ENCODE data around the gene FAM184A. TPM values are rescaled to one million over a fixed set of nuclear protein-coding genes. Genes with fewer than 3 reads are reported as not detected.

The FAM184A gene
- total RNA-seq, 2 donors from 2014 or later: 205 to 216 TPM

GRCh38 chr6:119035459-119035858 lies 43.0 kb downstream of the FAM184A start:
- Histone ChIP-seq H3K4me3 (ENCODE audit: low read length) (peak overlapping the region; percentile 70), H3K9ac (ENCODE audit: extremely low read depth, low read length, poor library complexity, severe bottlenecking) (peak overlapping the region; percentile 92), H3K9me3 (ENCODE audit: control insufficient read depth, low read length) (no peaks in the 10 kb centered on the region), H3K27ac (ENCODE audit: low read depth, low read length) (peak overlapping the region; percentile 45), H3K4me1 (ENCODE audit: control insufficient read depth, insufficient read depth, low read length) (peaks cover 34% of the 10 kb centered on the region), H3K27me3 (ENCODE audit: control insufficient read depth, insufficient read depth, low read length, poor library complexity, severe bottlenecking) (no peaks in the 10 kb centered on the region), H3K36me3 (ENCODE audit: control insufficient read depth, insufficient read depth, low read length) (peaks cover 32% of the 10 kb centered on the region)
- Mint-ChIP-seq H3K4me3 (peak overlapping the region; percentile 35), H3K36me3 (ENCODE audit: low read depth) (no peaks in the 10 kb centered on the region), H3K4me1 (peaks cover 65% of the 10 kb centered on the region), H3K27me3 (ENCODE audit: insufficient read depth) (no peaks in the 10 kb centered on the region), H3K9me3 (no peaks in the 10 kb centered on the region), H3K27ac (peak overlapping the region; percentile 95)
- 28 to 31% methylated on average over 5 to 6 of the region's 6 CpGs for WGBS, 2 experiments (ENCODE audit: insufficient coverage in 1 of 2, insufficient read length in 1 of 2)
- peak; percentile 79 for DNase-seq
- TF ChIP-seq CTCF (conservative IDR thresholded peaks at IDR 0.05): peak; percentile 56

- Mint-ChIP-seq H3K27me3 (ENCODE audit: insufficient read depth) (no peaks in the 10 kb centered on the region), H3K4me3 (peak overlapping the region; percentile 35), H3K36me3 (ENCODE audit: low read depth) (no peaks in the 10 kb centered on the region), H3K27ac (peak overlapping the region; percentile 95), H3K9me3 (no peaks in the 10 kb centered on the region), H3K4me1 (peaks cover 60% of the 10 kb centered on the region)
- Histone ChIP-seq H3K27me3 (ENCODE audit: control insufficient read depth, insufficient read depth, low read length, poor library complexity, severe bottlenecking) (no peaks in the 10 kb centered on the region), H3K27ac (ENCODE audit: low read depth, low read length) (peak overlapping the region; percentile 47), H3K9ac (ENCODE audit: extremely low read depth, low read length, poor library complexity, severe bottlenecking) (peak overlapping the region; percentile 92), H3K4me1 (ENCODE audit: control insufficient read depth, insufficient read depth, low read length) (peaks cover 34% of the 10 kb centered on the region), H3K4me3 (ENCODE audit: low read length) (peak overlapping the region; percentile 70), H3K9me3 (ENCODE audit: control insufficient read depth, low read length) (no peaks in the 10 kb centered on the region), H3K36me3 (ENCODE audit: control insufficient read depth, insufficient read depth, low read length) (peaks cover 27% of the 10 kb centered on the region)
- 24 to 67% methylated on average over 2 to 6 of the region's 6 CpGs for WGBS, 2 experiments (ENCODE audit: insufficient coverage in 1 of 2, insufficient read length in 1 of 2)
- DNase-seq: no peak
- TF ChIP-seq CTCF (conservative IDR thresholded peaks at IDR 0.05): no peak
Observed at GRCh38 chr6:119034827-119035458, 43.5 kb downstream of the FAM184A start.

DNA sequence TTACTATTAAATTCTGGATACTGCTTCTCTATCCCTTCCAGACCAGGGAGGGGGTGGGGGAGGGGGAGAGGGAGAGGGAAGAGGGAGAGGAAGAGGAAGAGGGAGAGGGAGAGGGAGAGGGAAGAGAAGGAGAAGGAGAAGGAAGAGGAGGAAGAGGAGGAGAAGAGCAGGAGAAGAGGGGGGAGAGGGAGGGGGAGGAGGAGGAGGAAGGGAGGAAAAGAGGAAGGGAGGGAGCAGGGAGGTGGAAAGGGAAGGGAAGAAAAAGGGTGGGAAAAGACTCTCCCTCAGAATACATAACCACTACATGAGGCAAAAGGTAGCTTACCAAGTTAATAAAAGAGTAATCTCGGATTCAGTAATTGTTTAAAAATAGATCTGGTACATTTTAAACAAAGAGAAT lies 46.0 kb downstream of the FAM184A start:
- Mint-ChIP-seq H3K27ac (no peak overlapping the region), H3K4me1 (peaks cover 56% of the 10 kb centered on the region), H3K27me3 (ENCODE audit: insufficient read depth) (no peaks in the 10 kb centered on the region), H3K36me3 (ENCODE audit: low read depth) (peaks cover 3% of the 10 kb centered on the region), H3K4me3 (no peak overlapping the region), H3K9me3 (no peaks in the 10 kb centered on the region)
- no CpG with 5 or more reads among the region's 1 CpG for WGBS, 2 experiments (ENCODE audit: insufficient coverage in 1 of 2, insufficient read length in 1 of 2)
- Histone ChIP-seq H3K27ac (ENCODE audit: low read depth, low read length) (no peak overlapping the region), H3K9ac (ENCODE audit: extremely low read depth, low read length, poor library complexity, severe bottlenecking) (no peak overlapping the region), H3K9me3 (ENCODE audit: control insufficient read depth, low read length) (no peaks in the 10 kb centered on the region), H3K4me1 (ENCODE audit: control insufficient read depth, insufficient read depth, low read length) (peaks cover 36% of the 10 kb centered on the region), H3K27me3 (ENCODE audit: control insufficient read depth, insufficient read depth, low read length, poor library complexity, severe bottlenecking) (no peaks in the 10 kb centered on the region), H3K36me3 (ENCODE audit: control insufficient read depth, insufficient read depth, low read length) (peaks cover 35% of the 10 kb centered on the region), H3K4me3 (ENCODE audit: low read length) (no peak overlapping the region)
- no peak for DNase-seq
- no peak for TF ChIP-seq CTCF (conservative IDR thresholded peaks at IDR 0.05)

All from endodermal cell (in vitro differentiated cells).